Measurements from ENCODE around the gene DLGAP1.

GRCh38 chr18:3510024-3510423 lies 945.1 kb downstream of the DLGAP1 start:
- TF ChIP-seq CTCF (IDR thresholded peaks at IDR 0.05) (no peak), POLR2A (IDR thresholded peaks at IDR 0.05) (no peak)

Data from testis (tissue), 2 donors.